Lung (tissue), 12 donors: ENCODE results near the gene ITFG2. TPM values are rescaled to one million over a fixed set of nuclear protein-coding genes. Genes with fewer than 3 reads are reported as not detected.

Experiments used
- ATAC-seq: fragments of 200-7000 bp; cut with Tn5 transposase; one replicate; pipeline ENCODE4 v1.9.1; 2020; ENCODE audit warnings: moderate number of reproducible peaks; ENCODE audit not compliant: insufficient read depth, low FRiP score
- DNase-seq, 3 donors: peaks; one replicate each; pipeline ENCODE4 v3.0.0-alpha.2; 2013 to 2017
- H3K27ac ChIP-seq, 2 donors: one replicate each; pipeline ENCODE4 v1.5.1; 2013; ENCODE audit warnings: mild to moderate bottlenecking in 2 of 2, moderate library complexity in 2 of 2, control low read depth in 1 of 2, inconsistent platforms in 1 of 2, low read depth in 1 of 2, low read length in 1 of 2
- H3K27me3 ChIP-seq, 3 donors: one replicate each; pipeline ENCODE4 v1.5.1; 2013; ENCODE audit warnings: low read length in 2 of 3; ENCODE audit not compliant: control insufficient read depth in 3 of 3, insufficient read depth in 3 of 3
- H3K36me3 ChIP-seq, 4 donors: one replicate each; pipeline ENCODE4 v1.5.1; 2013; ENCODE audit warnings: low read length in 4 of 4, mild to moderate bottlenecking in 1 of 4, moderate library complexity in 1 of 4; ENCODE audit not compliant: control insufficient read depth in 4 of 4, insufficient read depth in 4 of 4
- H3K4me1 ChIP-seq, 5 donors: one replicate each; pipeline ENCODE4 v1.5.1; 2013; ENCODE audit warnings: low read length in 5 of 5, mild to moderate bottlenecking in 2 of 5, moderate library complexity in 1 of 5; ENCODE audit not compliant: control insufficient read depth in 5 of 5, insufficient read depth in 5 of 5
- H3K4me3 ChIP-seq: one replicate; pipeline ENCODE4 v1.5.1; 2013; ENCODE audit warnings: mild to moderate bottlenecking, control low read depth, moderate library complexity
- H3K9ac ChIP-seq, 2 donors: one replicate each; pipeline ENCODE4 v1.5.1; 2013; ENCODE audit warnings: low read length in 2 of 2, control low read depth in 1 of 2; ENCODE audit not compliant: insufficient read depth in 1 of 2
- H3K9me3 ChIP-seq, 4 donors: one replicate each; pipeline ENCODE4 v1.5.1; 2013; ENCODE audit warnings: low read length in 3 of 4, mild to moderate bottlenecking in 1 of 4, moderate library complexity in 1 of 4; ENCODE audit not compliant: control insufficient read depth in 4 of 4, insufficient read depth in 3 of 4
- CTCF ChIP-seq: IDR thresholded peaks from 2 replicates; pipeline ENCODE4 v1.5.1; 2012; ENCODE audit warnings: mild to moderate bottlenecking; ENCODE audit errors: control extremely low read depth, extremely low read depth
- WGBS, 2 donors: extraction: QIAGEN DNeasy Blood & Tissue Kit; methylation state at CpG; one replicate each; pipeline ENCODE4 v1.1.7; 2013; 5-methylcytosine and 5-hydroxymethylcytosine counted together
- polyA plus RNA-seq, 2 donors: library from polyadenylated mRNA; stranded (reverse); fragments of 200-250 nt; gene quantifications; one replicate each; pipeline ENCODE4 v1.2.1, GENCODE V29; 2013
- total RNA-seq, 2 donors: library from RNA; depleted of rRNA in 1 of 2; stranded (reverse); fragments of >200 nt in 1 of 2; gene quantifications; one replicate each; pipeline ENCODE4 v1.2.1, GENCODE V29; 2014 to 2021
- donor health status: control.
- donor health status: control.
- donor health status: Bipolar disorder and iron deficiency.
- donor health status: healthy.
- donor health status: DM: yes; HTN: yes; CAD: no.

ITFG2 gene
- total and polyA plus RNA-seq, 4 donors, result 22.6 to 43.0 (median 32.7) TPM

- Histone ChIP-seq H3K27ac (no peak overlapping the region), H3K9me3 (no peaks in the 10 kb centered on the region), H3K36me3 (peaks cover 0 to 2% (median under 1%) of the 10 kb centered on the region in 4 donors), H3K4me1 (no peaks in the 10 kb centered on the region), H3K4me3 (no peak overlapping the region), H3K27me3 (no peaks in the 10 kb centered on the region), H3K9ac (no peak overlapping the region)
- 86 to 93% methylated on average over 3 of the region's 3 CpGs for WGBS, 2 donors
- no peak for ATAC-seq
- TF ChIP-seq CTCF, result no peak
- DNase-seq, result no peak
Measured at GRCh38 chr12:2851931-2852330, 39.5 kb downstream of the ITFG2 start.

- peak; percentile 86 for ATAC-seq
- WGBS, 2 donors, result 21 to 27% methylated on average over 11 of the region's 11 CpGs
- Histone ChIP-seq H3K9me3 (no peaks in the 10 kb centered on the region), H3K4me1 (no peaks in the 10 kb centered on the region), H3K27ac (no peak overlapping the region), H3K27me3 (no peaks in the 10 kb centered on the region), H3K36me3 (peaks cover 0 to 8% (median 5%) of the 10 kb centered on the region in 4 donors), H3K9ac (no peak overlapping the region), H3K4me3 (no peak overlapping the region)
- peak; percentile 90 to 91 (median 90) for DNase-seq
- peak; percentile 57 for TF ChIP-seq CTCF
Measured at GRCh38 chr12:2853626-2854025, 41.2 kb downstream of the ITFG2 start.

- no peak for DNase-seq
- Histone ChIP-seq H3K27me3 (no peaks in the 10 kb centered on the region), H3K4me1 (no peaks in the 10 kb centered on the region), H3K9ac (no peak overlapping the region), H3K36me3 (peaks cover 0 to 9% (median 5%) of the 10 kb centered on the region in 4 donors), H3K9me3 (no peaks in the 10 kb centered on the region), H3K27ac (no peak overlapping the region), H3K4me3 (no peak overlapping the region)
- WGBS, 2 donors, result 88 to 92% methylated on average over 24 to 25 of the region's 25 CpGs
- ATAC-seq, result no peak
- no peak for TF ChIP-seq CTCF
Measured at GRCh38 chr12:2854669-2855453, 42.4 kb downstream of the ITFG2 start.

- DNase-seq (no peak), ATAC-seq (no peak)
- no peak overlapping the region for H3K4me3 ChIP-seq
- no peak overlapping the region for H3K27ac ChIP-seq
- H3K27me3 ChIP-seq, result no peaks in the 10 kb centered on the region
- no peak overlapping the region for H3K9ac ChIP-seq
- WGBS, 2 donors, result 90 to 97% methylated on average over 7 of the region's 7 CpGs
- H3K9me3 ChIP-seq, result no peaks in the 10 kb centered on the region
- peaks cover 0 to 9% (median 5%) of the 10 kb centered on the region in 4 donors for H3K36me3 ChIP-seq
- no peaks in the 10 kb centered on the region for H3K4me1 ChIP-seq
- TF ChIP-seq CTCF, result no peak
Measured at GRCh38 chr12:2855546-2855945, 43.1 kb downstream of the ITFG2 start.
